Aortic smooth muscle cell (primary cell): ENCODE measurements around the gene IFT20. TPM values are rescaled to one million over a fixed set of nuclear protein-coding genes. Genes with fewer than 3 reads are reported as not detected.

Source experiments
- total RNA-seq: library from RNA; depleted of rRNA; stranded (reverse); fragments of >200 nt; gene quantifications from 2 replicates; pipeline ENCODE4 v1.2.3, GENCODE V29; 2014

The IFT20 gene
- 53.0 and 58.7 TPM in 2 replicates for total RNA-seq

GRCh38 chr17:28335201-28335958 is at the start of gene IFT20, which contains the start of gene TNFAIP1:
Gene IFT20 (minus strand): TSS chr17:28335472. CDS start chr17:28331985, 3,487 bp downstream.
Gene TNFAIP1 (plus strand): TSS chr17:28335761. CDS start chr17:28339522, 3,761 bp downstream.

GRCh38 chr17:28371245-28372202 is 36.3 kb upstream of the IFT20 start, which contains the start of gene SARM1:
Gene SARM1 (plus strand): TSS chr17:28371694. CDS start chr17:28372033, 339 bp downstream.

GRCh38 chr17:28370035-28370743 is 34.9 kb upstream of the IFT20 start, which contains the start of gene VTN:
Gene VTN (minus strand): TSS chr17:28370307. CDS start chr17:28370203, 104 bp downstream.

GRCh38 chr17:28364665-28365363 is 29.5 kb upstream of the IFT20 start, which contains the start of gene SEBOX:
Gene SEBOX (minus strand): TSS chr17:28365199. CDS start chr17:28365151, 48 bp downstream.

GRCh38 chr17:28357061-28357900 is 22.0 kb upstream of the IFT20 start, which contains the start of gene POLDIP2:
Gene POLDIP2 (minus strand): TSS chr17:28357527. CDS start chr17:28357448, 79 bp downstream.

GRCh38 chr17:28318759-28319597 is 16.3 kb downstream of the IFT20 start, which contains the start of gene TMEM97:
Gene TMEM97 (plus strand): TSS chr17:28319200. CDS start chr17:28319240, 40 bp downstream.

Other genes with a start within 250 kb of the IFT20 start
- gene TMEM97, start 16.3 kb downstream of the IFT20 start, total RNA-seq, result 6.2 and 12.4 TPM in 2 replicates
- 28.9 and 38.4 TPM in 2 replicates for gene TNFAIP1, start 289 bp upstream of the IFT20 start, total RNA-seq
- gene POLDIP2, start 22.1 kb upstream of the IFT20 start, total RNA-seq, result 60.7 and 67.1 TPM in 2 replicates
- not detected in 2 replicates for gene SEBOX, start 29.7 kb upstream of the IFT20 start, total RNA-seq
- gene VTN, start 34.8 kb upstream of the IFT20 start, total RNA-seq, result 0.12 and 0.53 TPM in 2 replicates
- gene SARM1, start 36.2 kb upstream of the IFT20 start, total RNA-seq, result 6.0 and 6.5 TPM in 2 replicates
- 7.5 and 7.8 TPM in 2 replicates for gene SLC46A1, start 70.7 kb upstream of the IFT20 start, total RNA-seq
- not detected in 2 replicates for gene SLC13A2, start 138.2 kb upstream of the IFT20 start, total RNA-seq
- not detected in 2 replicates for gene FOXN1, start 170.9 kb upstream of the IFT20 start, total RNA-seq
- gene UNC119, start 217.2 kb upstream of the IFT20 start, total RNA-seq, result 19.2 and 19.9 TPM in 2 replicates
- 45.0 and 51.4 TPM in 2 replicates for gene PIGS, start 236.1 kb upstream of the IFT20 start, total RNA-seq
- 33.3 and 33.5 TPM in 2 replicates for gene ALDOC, start 241.4 kb upstream of the IFT20 start, total RNA-seq